Raji (cell line): ENCODE measurements around the gene GPD1.

Experiments used
- POLR2A ChIP-seq: IDR thresholded peaks from 2 replicates; pipeline ENCODE4 v1.6.1; 2011; ENCODE audit warnings: low read depth, low read length, control low read depth; ENCODE audit not compliant: insufficient read depth

Gene GPD1

GRCh38 chr12:50103767-50104321, at the start of gene GPD1:
Gene GPD1 (plus strand): TSS chr12:50104008. CDS start chr12:50104051, 43 bp downstream.
- TF ChIP-seq POLR2A = no peak

GRCh38 chr12:50055831-50056638, 47.8 kb upstream of the GPD1 start:
- TF ChIP-seq POLR2A = no peak

- TF ChIP-seq POLR2A = no peak
Measured at GRCh38 chr12:50056639-50056976, 47.2 kb upstream of the GPD1 start.

- TF ChIP-seq POLR2A = no peak
Measured at GRCh38 chr12:50057000-50057841, 46.6 kb upstream of the GPD1 start, which contains the start of gene ASIC1. Gene ASIC1 (plus strand): TSS chr12:50057596. CDS start chr12:50058767, 1,171 bp downstream.

GRCh38 chr12:50057896-50058670, 45.7 kb upstream of the GPD1 start:
- TF ChIP-seq POLR2A = no peak

- no peak for TF ChIP-seq POLR2A
Measured at GRCh38 chr12:50058743-50059312, 45.0 kb upstream of the GPD1 start.

GRCh38 chr12:50059440-50060119, 44.2 kb upstream of the GPD1 start:
- no peak for TF ChIP-seq POLR2A

GRCh38 chr12:50060120-50060468, 43.7 kb upstream of the GPD1 start:
- TF ChIP-seq POLR2A = no peak

GRCh38 chr12:50061171-50061570, 42.6 kb upstream of the GPD1 start:
- TF ChIP-seq POLR2A = no peak

- TF ChIP-seq POLR2A = no peak
Measured at GRCh38 chr12:50061946-50062686, 41.7 kb upstream of the GPD1 start.

- no peak for TF ChIP-seq POLR2A
Measured at GRCh38 chr12:50062728-50063460, 40.9 kb upstream of the GPD1 start.

GRCh38 chr12:50065726-50066310, 38.0 kb upstream of the GPD1 start:
- no peak for TF ChIP-seq POLR2A
